ENCODE measurements around the gene ARHGAP27. TPM values are rescaled to one million over a fixed set of nuclear protein-coding genes. Genes with fewer than 3 reads are reported as not detected.

Gene ARHGAP27
- total RNA-seq, 1 experiment from 2014 or later, result 39.2 TPM

DNA sequence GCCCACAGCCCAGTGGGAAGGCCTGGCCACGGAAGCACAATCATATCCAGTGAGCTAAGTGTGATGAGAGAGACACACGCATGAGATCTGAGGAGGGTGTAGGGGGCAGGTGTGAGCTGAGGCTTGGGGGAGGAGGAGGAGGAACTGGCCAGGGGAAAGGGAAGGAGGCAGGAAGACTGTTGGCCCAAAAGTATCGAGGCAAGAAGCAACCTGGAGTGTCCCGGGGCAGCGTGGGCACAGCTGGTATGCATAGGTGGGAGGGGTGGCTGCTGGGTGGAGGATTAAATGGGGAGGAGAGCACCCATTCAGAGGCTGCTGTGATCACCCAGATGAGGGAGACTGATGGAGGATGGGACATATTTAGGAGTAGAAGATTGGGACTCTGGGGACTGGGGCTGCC lies 41.4 kb downstream of the ARHGAP27 start:
- no peaks in the 10 kb centered on the region for H3K9me3 ChIP-seq (ENCODE audit: control insufficient read depth, insufficient read depth, low read depth, low read length)
- DNase-seq (ENCODE audit: low read depth, low spot score), result no peak
- H3K27ac ChIP-seq (ENCODE audit: low read length), result no peak overlapping the region
- CTCF ChIA-PET, result interaction anchor here (1.1 kb wide), 1 partner anchor 114 kb away, joined by 3 read pairs; no protein-coding TSS in a partner anchor
- BruUV-seq (replicated peaks), result no TSS peak
- intact Hi-C loops (cut with micrococcal nuclease; ENCODE audit: unreplicated experiment), result no loop called here
- TF ChIP-seq POLR2AphosphoS5 (IDR thresholded peaks at IDR 0.05; ENCODE audit: low read depth, low read length) (no peak), SIN3A (IDR thresholded peaks at IDR 0.05; ENCODE audit: borderline replicate concordance, insufficient read depth, low read depth, low read length) (no peak)
- TF ChIP-seq, protein P1, sequence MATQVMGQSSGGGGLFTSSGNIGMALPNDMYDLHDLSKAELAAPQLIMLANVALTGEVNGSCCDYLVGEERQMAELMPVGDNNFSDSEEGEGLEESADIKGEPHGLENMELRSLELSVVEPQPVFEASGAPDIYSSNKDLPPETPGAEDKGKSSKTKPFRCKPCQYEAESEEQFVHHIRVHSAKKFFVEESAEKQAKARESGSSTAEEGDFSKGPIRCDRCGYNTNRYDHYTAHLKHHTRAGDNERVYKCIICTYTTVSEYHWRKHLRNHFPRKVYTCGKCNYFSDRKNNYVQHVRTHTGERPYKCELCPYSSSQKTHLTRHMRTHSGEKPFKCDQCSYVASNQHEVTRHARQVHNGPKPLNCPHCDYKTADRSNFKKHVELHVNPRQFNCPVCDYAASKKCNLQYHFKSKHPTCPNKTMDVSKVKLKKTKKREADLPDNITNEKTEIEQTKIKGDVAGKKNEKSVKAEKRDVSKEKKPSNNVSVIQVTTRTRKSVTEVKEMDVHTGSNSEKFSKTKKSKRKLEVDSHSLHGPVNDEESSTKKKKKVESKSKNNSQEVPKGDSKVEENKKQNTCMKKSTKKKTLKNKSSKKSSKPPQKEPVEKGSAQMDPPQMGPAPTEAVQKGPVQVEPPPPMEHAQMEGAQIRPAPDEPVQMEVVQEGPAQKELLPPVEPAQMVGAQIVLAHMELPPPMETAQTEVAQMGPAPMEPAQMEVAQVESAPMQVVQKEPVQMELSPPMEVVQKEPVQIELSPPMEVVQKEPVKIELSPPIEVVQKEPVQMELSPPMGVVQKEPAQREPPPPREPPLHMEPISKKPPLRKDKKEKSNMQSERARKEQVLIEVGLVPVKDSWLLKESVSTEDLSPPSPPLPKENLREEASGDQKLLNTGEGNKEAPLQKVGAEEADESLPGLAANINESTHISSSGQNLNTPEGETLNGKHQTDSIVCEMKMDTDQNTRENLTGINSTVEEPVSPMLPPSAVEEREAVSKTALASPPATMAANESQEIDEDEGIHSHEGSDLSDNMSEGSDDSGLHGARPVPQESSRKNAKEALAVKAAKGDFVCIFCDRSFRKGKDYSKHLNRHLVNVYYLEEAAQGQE (IDR thresholded peaks at IDR 0.05; ENCODE audit: insufficient read depth in 1 of 2, low read depth in 2 of 2, low read length in 1 of 2), result no peak
- TF ChIP-seq, protein P2, sequence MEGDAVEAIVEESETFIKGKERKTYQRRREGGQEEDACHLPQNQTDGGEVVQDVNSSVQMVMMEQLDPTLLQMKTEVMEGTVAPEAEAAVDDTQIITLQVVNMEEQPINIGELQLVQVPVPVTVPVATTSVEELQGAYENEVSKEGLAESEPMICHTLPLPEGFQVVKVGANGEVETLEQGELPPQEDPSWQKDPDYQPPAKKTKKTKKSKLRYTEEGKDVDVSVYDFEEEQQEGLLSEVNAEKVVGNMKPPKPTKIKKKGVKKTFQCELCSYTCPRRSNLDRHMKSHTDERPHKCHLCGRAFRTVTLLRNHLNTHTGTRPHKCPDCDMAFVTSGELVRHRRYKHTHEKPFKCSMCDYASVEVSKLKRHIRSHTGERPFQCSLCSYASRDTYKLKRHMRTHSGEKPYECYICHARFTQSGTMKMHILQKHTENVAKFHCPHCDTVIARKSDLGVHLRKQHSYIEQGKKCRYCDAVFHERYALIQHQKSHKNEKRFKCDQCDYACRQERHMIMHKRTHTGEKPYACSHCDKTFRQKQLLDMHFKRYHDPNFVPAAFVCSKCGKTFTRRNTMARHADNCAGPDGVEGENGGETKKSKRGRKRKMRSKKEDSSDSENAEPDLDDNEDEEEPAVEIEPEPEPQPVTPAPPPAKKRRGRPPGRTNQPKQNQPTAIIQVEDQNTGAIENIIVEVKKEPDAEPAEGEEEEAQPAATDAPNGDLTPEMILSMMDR (IDR thresholded peaks at IDR 0.05), result no peak
- H3K27me3 ChIP-seq (ENCODE audit: control insufficient read depth, insufficient read depth, low read length), result no peaks in the 10 kb centered on the region
- H3K4me1 ChIP-seq (ENCODE audit: control insufficient read depth, insufficient read depth, low read length), result no peaks in the 10 kb centered on the region; the same call in 1 of the 2 replicates
- POLR2A ChIA-PET, result no interaction called here
- no peak overlapping the region for H3K4me3 ChIP-seq (ENCODE audit: low read depth in 2 of 2, low read length in 2 of 2)
- in situ Hi-C loops (cut with HindIII; ENCODE audit: low pct_unique_long_range_greater_than_20kb, low sequenced_read_pairs), result no loop called here
- no peak for ATAC-seq
- H3K36me3 ChIP-seq (ENCODE audit: control insufficient read depth, insufficient read depth, low read length), result no peaks in the 10 kb centered on the region

DNA sequence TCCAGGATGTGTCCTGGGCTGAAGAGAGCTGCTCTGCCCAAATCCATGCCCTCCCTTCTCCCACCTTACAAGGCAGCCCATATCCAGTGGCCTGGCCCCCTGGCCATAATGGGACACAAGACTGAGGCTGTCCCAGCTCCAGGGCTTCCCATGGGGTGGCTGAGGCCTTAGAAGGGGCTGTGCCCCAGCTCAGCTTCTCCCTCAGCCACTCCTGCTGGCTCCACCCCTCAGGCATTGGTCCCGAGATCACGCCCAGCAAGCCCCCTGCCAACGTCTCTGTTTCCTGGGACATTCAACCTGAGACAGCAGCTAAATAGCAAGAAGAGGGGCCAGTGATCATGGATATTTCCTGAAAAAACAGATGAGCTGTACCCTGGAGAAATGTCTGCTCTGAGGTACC lies 43.3 kb downstream of the ARHGAP27 start:
- ChIA-PET POLR2A (no interaction called here), CTCF (no interaction called here)
- no peak overlapping the region for H3K4me3 ChIP-seq (ENCODE audit: low read depth in 2 of 2, low read length in 2 of 2)
- no TSS peak for BruUV-seq (replicated peaks)
- peak overlapping the region; percentile 39; the same call in 1 of the 2 replicates for H3K27ac ChIP-seq (ENCODE audit: low read length)
- H3K4me1 ChIP-seq (ENCODE audit: control insufficient read depth, insufficient read depth, low read length), result peaks cover 17% of the 10 kb centered on the region
- intact Hi-C loops (cut with micrococcal nuclease; ENCODE audit: unreplicated experiment), result loop anchor here (5.0 kb wide), 1 partner anchor 112 kb away; no protein-coding TSS in a partner anchor
- no peaks in the 10 kb centered on the region for H3K9me3 ChIP-seq (ENCODE audit: control insufficient read depth, insufficient read depth, low read depth, low read length)
- in situ Hi-C loops (cut with HindIII; ENCODE audit: low pct_unique_long_range_greater_than_20kb, low sequenced_read_pairs), result no loop called here
- no peaks in the 10 kb centered on the region for H3K36me3 ChIP-seq (ENCODE audit: control insufficient read depth, insufficient read depth, low read length)
- no peak for DNase-seq (ENCODE audit: low read depth, low spot score)
- no peaks in the 10 kb centered on the region for H3K27me3 ChIP-seq (ENCODE audit: control insufficient read depth, insufficient read depth, low read length)
- TF ChIP-seq SIN3A (IDR thresholded peaks at IDR 0.05; ENCODE audit: borderline replicate concordance, insufficient read depth, low read depth, low read length), result no peak
- TF ChIP-seq POLR2AphosphoS5 (IDR thresholded peaks at IDR 0.05; ENCODE audit: low read depth, low read length), result no peak
- TF ChIP-seq TCF7L2 (IDR thresholded peaks at IDR 0.05; ENCODE audit: low read depth, low read length), result no peak
- TF ChIP-seq, protein P2 (IDR thresholded peaks at IDR 0.05), result no peak
- TF ChIP-seq, protein P1 (IDR thresholded peaks at IDR 0.05; ENCODE audit: insufficient read depth in 1 of 2, low read depth in 2 of 2, low read length in 1 of 2), result no peak
- no peak for ATAC-seq
